GM08714 (cell line): ENCODE measurements around the gene TMEM239.

ENCODE experiments used
- H3K4me3 ChIP-seq: fragments of 200-500 bp; sonication (Bioruptor generic); 2 replicates; pipeline ENCODE4 v1.5.1; 2014; ENCODE audit warnings: mild to moderate bottlenecking, low read length, inconsistent platforms
- ZNF274 ChIP-seq: IDR thresholded peaks from 2 replicates; pipeline ENCODE4 v1.6.1; 2012; ENCODE audit warnings: mild to moderate bottlenecking, low read depth, low read length

Gene TMEM239

GRCh38 chr20:2796011-2796660 lies 20.0 kb upstream of the TMEM239 start:
- H3K4me3 ChIP-seq, result no peak overlapping the region
- no peak for TF ChIP-seq ZNF274

GRCh38 chr20:2797136-2797983 lies 18.8 kb upstream of the TMEM239 start:
- no peak overlapping the region for H3K4me3 ChIP-seq
- no peak for TF ChIP-seq ZNF274

- H3K4me3 ChIP-seq, result no peak overlapping the region
- TF ChIP-seq ZNF274, result no peak
Measured at GRCh38 chr20:2798095-2798805, 17.9 kb upstream of the TMEM239 start.

- peak overlapping the region; percentile 85; the same call in 1 of the 2 replicates for H3K4me3 ChIP-seq
- TF ChIP-seq ZNF274, result no peak
Measured at GRCh38 chr20:2798814-2799213, 17.4 kb upstream of the TMEM239 start.

GRCh38 chr20:2799271-2799670 lies 16.9 kb upstream of the TMEM239 start:
- H3K4me3 ChIP-seq, result peak overlapping the region; percentile 85; the same call in 1 of the 2 replicates
- no peak for TF ChIP-seq ZNF274

GRCh38 chr20:2799688-2800520 lies 16.3 kb upstream of the TMEM239 start:
- TF ChIP-seq ZNF274, result no peak
- peak overlapping the region; percentile 85; the same call in 1 of the 2 replicates for H3K4me3 ChIP-seq

- TF ChIP-seq ZNF274, result no peak
- H3K4me3 ChIP-seq, result peak within 1 kb of the TSS; percentile 85; the same call in 1 of the 2 replicates
Measured at GRCh38 chr20:2800521-2801285, 15.5 kb upstream of the TMEM239 start, which contains the start of gene CPXM1. Gene CPXM1 (minus strand): TSS chr20:2800627. CDS start chr20:2800572, 55 bp downstream.

- no peak for TF ChIP-seq ZNF274
- peak overlapping the region; percentile 85; the same call in 1 of the 2 replicates for H3K4me3 ChIP-seq
Measured at GRCh38 chr20:2801286-2801728, 14.9 kb upstream of the TMEM239 start.

- no peak overlapping the region for H3K4me3 ChIP-seq
- TF ChIP-seq ZNF274, result no peak
Measured at GRCh38 chr20:2804041-2804828, 11.9 kb upstream of the TMEM239 start.

- H3K4me3 ChIP-seq, result no peak overlapping the region
- TF ChIP-seq ZNF274, result no peak
Measured at GRCh38 chr20:2804852-2805688, 11.1 kb upstream of the TMEM239 start.

- no peak for TF ChIP-seq ZNF274
- no peak overlapping the region for H3K4me3 ChIP-seq
Measured at GRCh38 chr20:2805689-2806350, 10.3 kb upstream of the TMEM239 start.
